Measurements from ENCODE around the gene TMEM141. TPM values are rescaled to one million over a fixed set of nuclear protein-coding genes. Genes with fewer than 3 reads are reported as not detected.
"Not testable (repeated sequence)": the region's sequence is repeated elsewhere in the genome, so short reads cannot be mapped to it uniquely, and the experiment has no call there.

TMEM141 gene
- total and polyA plus RNA-seq, 7 experiments from 2014 or later = 27.2 to 54.9 (median 30.6) TPM

GRCh38 chr9:136763649-136764035 is 27.5 kb upstream of the TMEM141 start:
- H3K36me3 Mint-ChIP-seq = no peaks in the 10 kb centered on the region
- H3K4me1 Mint-ChIP-seq = peaks cover 0 to 12% (median 0%) of the 10 kb centered on the region in 7 donors
- Histone ChIP-seq H3K36me3 (ENCODE audit: control insufficient read depth in 2 of 3, insufficient read depth in 3 of 3, low read length in 3 of 3) (no peaks in the 10 kb centered on the region), H3K9me3 (ENCODE audit: control insufficient read depth in 2 of 3, low read length in 3 of 3) (no peaks in the 10 kb centered on the region), H3K27ac (ENCODE audit: low read depth, low read length) (no peak overlapping the region), H3K4me3 (ENCODE audit: low read length) (no peak overlapping the region), H3K4me1 (ENCODE audit: control insufficient read depth in 2 of 2, insufficient read depth in 2 of 2, low read length in 2 of 2) (no peaks in the 10 kb centered on the region), H3K27me3 (ENCODE audit: control insufficient read depth in 2 of 2, insufficient read depth in 2 of 2, low read length in 2 of 2) (no peaks in the 10 kb centered on the region)
- intact Hi-C loops (cut with micrococcal nuclease) = no loop called here
- no peak overlapping the region for H3K4me3 Mint-ChIP-seq
- POLR2A ChIA-PET = interaction anchor here (0.7 kb wide), 1 partner anchor 35 kb away, joined by 3 read pairs; no protein-coding TSS in a partner anchor
- peaks cover 4 to 26% (median 15%) of the 10 kb centered on the region in 5 donors for H3K27me3 Mint-ChIP-seq
- H3K27ac Mint-ChIP-seq = no peak overlapping the region
- no peaks in the 10 kb centered on the region for H3K9me3 Mint-ChIP-seq
- ATAC-seq = no peak
- CTCF ChIA-PET = no interaction called here
- no peak for DNase-seq

GRCh38 chr9:136764301-136764891 is 26.7 kb upstream of the TMEM141 start, which contains the start of gene LCN15:
LCN15 (minus strand) TSS chr9:136764518; CDS start chr9:136764488, 30 bp downstream.
- intact Hi-C loops (cut with micrococcal nuclease) = no loop called here
- POLR2A ChIA-PET = interaction anchor here (0.7 kb wide), 1 partner anchor 36 kb away, joined by 3 read pairs; no protein-coding TSS in a partner anchor
- Histone ChIP-seq H3K36me3 (ENCODE audit: control insufficient read depth in 2 of 3, insufficient read depth in 3 of 3, low read length in 3 of 3) (no peaks in the 10 kb centered on the region), H3K27ac (ENCODE audit: low read depth, low read length) (no peak within 1 kb of the TSS), H3K9me3 (ENCODE audit: control insufficient read depth in 2 of 3, low read length in 3 of 3) (no peaks in the 10 kb centered on the region), H3K4me3 (ENCODE audit: low read length) (no peak within 1 kb of the TSS), H3K27me3 (ENCODE audit: control insufficient read depth in 2 of 2, insufficient read depth in 2 of 2, low read length in 2 of 2) (no peaks in the 10 kb centered on the region), H3K4me1 (ENCODE audit: control insufficient read depth in 2 of 2, insufficient read depth in 2 of 2, low read length in 2 of 2) (no peaks in the 10 kb centered on the region)
- H3K9me3 Mint-ChIP-seq = no peaks in the 10 kb centered on the region
- no peaks in the 10 kb centered on the region for H3K36me3 Mint-ChIP-seq
- CTCF ChIA-PET = no interaction called here
- H3K27me3 Mint-ChIP-seq = peaks cover 4 to 26% (median 15%) of the 10 kb centered on the region in 5 donors
- H3K4me1 Mint-ChIP-seq = peaks cover 0 to 12% (median 0%) of the 10 kb centered on the region in 7 donors
- ATAC-seq = no peak
- no peak for DNase-seq
- H3K27ac Mint-ChIP-seq = no peak within 1 kb of the TSS
- H3K4me3 Mint-ChIP-seq = no peak within 1 kb of the TSS

DNA sequence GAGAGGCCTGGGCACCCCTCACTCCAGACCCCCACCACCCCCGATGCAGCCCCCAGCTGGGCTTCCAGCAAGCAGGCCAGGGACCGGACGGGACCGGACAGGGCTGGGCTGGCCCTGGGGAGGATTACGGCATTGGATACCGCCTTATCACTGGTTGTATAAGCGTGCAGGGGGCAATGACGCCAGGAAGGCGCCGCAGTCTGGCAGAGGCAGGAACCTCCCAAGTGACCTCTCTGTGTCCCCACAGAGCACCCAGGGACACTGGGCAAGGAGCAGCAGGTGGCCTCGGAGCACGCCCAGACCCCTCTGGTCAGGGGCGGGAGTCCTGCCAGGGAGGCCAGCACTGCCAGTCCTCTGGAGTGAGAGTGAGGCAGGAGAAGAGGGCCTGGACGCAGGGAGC is 26.1 kb upstream of the TMEM141 start:
- no peaks in the 10 kb centered on the region for H3K27me3 ChIP-seq (ENCODE audit: control insufficient read depth in 2 of 2, insufficient read depth in 2 of 2, low read length in 2 of 2)
- DNase-seq (no peak), ATAC-seq (no peak)
- H3K27ac ChIP-seq (ENCODE audit: low read depth, low read length) = no peak overlapping the region
- Mint-ChIP-seq H3K36me3 (no peaks in the 10 kb centered on the region), H3K4me3 (no peak overlapping the region), H3K9me3 (no peaks in the 10 kb centered on the region), H3K27ac (no peak overlapping the region), H3K27me3 (peaks cover 4 to 24% (median 15%) of the 10 kb centered on the region in 5 donors), H3K4me1 (peaks cover 0 to 14% (median 0%) of the 10 kb centered on the region in 7 donors)
- ChIA-PET POLR2A (no interaction called here), CTCF (interaction anchor here (0.5 kb wide), 1 partner anchor 14 kb away, joined by 9 read pairs; no protein-coding TSS in a partner anchor)
- no peaks in the 10 kb centered on the region for H3K9me3 ChIP-seq (ENCODE audit: control insufficient read depth in 2 of 3, low read length in 3 of 3)
- H3K36me3 ChIP-seq (ENCODE audit: control insufficient read depth in 2 of 3, insufficient read depth in 3 of 3, low read length in 3 of 3) = no peaks in the 10 kb centered on the region
- no peak overlapping the region for H3K4me3 ChIP-seq (ENCODE audit: low read length)
- intact Hi-C loops (cut with micrococcal nuclease) = no loop called here
- H3K4me1 ChIP-seq (ENCODE audit: control insufficient read depth in 2 of 2, insufficient read depth in 2 of 2, low read length in 2 of 2) = no peaks in the 10 kb centered on the region

GRCh38 chr9:136765745-136766409 is 25.3 kb upstream of the TMEM141 start:
- H3K9me3 ChIP-seq (ENCODE audit: control insufficient read depth in 2 of 3, low read length in 3 of 3); CTCF ChIA-PET; H3K4me3 ChIP-seq (ENCODE audit: low read length); H3K27ac ChIP-seq (ENCODE audit: low read depth, low read length); H3K4me3 Mint-ChIP-seq; H3K27me3 ChIP-seq (ENCODE audit: control insufficient read depth in 2 of 2, insufficient read depth in 2 of 2, low read length in 2 of 2); intact Hi-C loops (cut with micrococcal nuclease); H3K36me3 ChIP-seq (ENCODE audit: control insufficient read depth in 2 of 3, insufficient read depth in 3 of 3, low read length in 3 of 3); POLR2A ChIA-PET; ATAC-seq; H3K9me3 Mint-ChIP-seq; H3K27ac Mint-ChIP-seq; DNase-seq; H3K4me1 ChIP-seq (ENCODE audit: control insufficient read depth in 2 of 2, insufficient read depth in 2 of 2, low read length in 2 of 2); H3K36me3 Mint-ChIP-seq: not testable (repeated sequence)
- H3K27me3 Mint-ChIP-seq = peaks cover 1 to 22% (median 13%) of the 10 kb centered on the region in 5 donors
- peaks cover 0 to 12% (median 0%) of the 10 kb centered on the region in 7 donors for H3K4me1 Mint-ChIP-seq

GRCh38 chr9:136766410-136767120 is 24.6 kb upstream of the TMEM141 start:
- DNase-seq = peak in 1 of 9 donors; percentile 51
- H3K9me3 ChIP-seq (ENCODE audit: control insufficient read depth in 2 of 3, low read length in 3 of 3); CTCF ChIA-PET; H3K36me3 Mint-ChIP-seq; intact Hi-C loops (cut with micrococcal nuclease); H3K4me1 Mint-ChIP-seq; ATAC-seq; H3K4me1 ChIP-seq (ENCODE audit: control insufficient read depth in 2 of 2, insufficient read depth in 2 of 2, low read length in 2 of 2); POLR2A ChIA-PET; H3K9me3 Mint-ChIP-seq; H3K27ac ChIP-seq (ENCODE audit: low read depth, low read length); H3K4me3 ChIP-seq (ENCODE audit: low read length); H3K36me3 ChIP-seq (ENCODE audit: control insufficient read depth in 2 of 3, insufficient read depth in 3 of 3, low read length in 3 of 3); H3K27me3 ChIP-seq (ENCODE audit: control insufficient read depth in 2 of 2, insufficient read depth in 2 of 2, low read length in 2 of 2): not testable (repeated sequence)
- Mint-ChIP-seq H3K27me3 (peaks cover 0 to 22% (median 13%) of the 10 kb centered on the region in 5 donors), H3K4me3 (peak overlapping the region in 2 of 10 donors; percentile 10 to 18), H3K27ac (peak overlapping the region in 1 of 9 donors; percentile 16)

DNA sequence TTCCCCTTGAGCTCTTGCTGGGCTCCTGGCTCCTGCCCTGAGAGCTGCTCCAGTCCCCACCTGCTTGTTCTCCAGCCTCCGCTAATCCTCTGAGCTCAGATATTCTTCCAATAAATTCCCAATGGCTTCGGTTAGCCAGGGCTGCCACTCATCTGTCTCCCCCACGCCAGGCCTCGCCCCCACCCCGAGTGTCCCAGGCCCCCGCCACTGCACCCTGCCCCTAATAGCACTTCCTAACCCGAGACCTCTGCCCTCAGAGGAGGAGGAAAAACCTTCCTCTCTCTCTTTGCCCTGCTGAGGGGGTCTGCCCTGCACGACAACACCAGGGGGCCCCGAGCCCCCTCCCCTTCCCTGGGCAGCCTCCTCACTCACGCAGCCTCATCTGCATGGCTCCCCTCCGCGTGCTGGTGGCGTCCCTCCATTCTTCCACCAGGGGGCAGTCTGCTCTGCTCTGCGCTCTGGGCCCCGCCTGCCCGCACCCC is 21.4 kb upstream of the TMEM141 start:
- intact Hi-C loops (cut with micrococcal nuclease) = loop anchor here in 1 of 2 donors (2.0 kb wide), 1 partner anchor 15 kb away; no protein-coding TSS in a partner anchor
- Mint-ChIP-seq H3K4me1 (peaks cover 0 to 10% (median 5%) of the 10 kb centered on the region in 7 donors), H3K9me3 (peaks cover 0 to 11% (median 5%) of the 10 kb centered on the region in 11 donors), H3K36me3 (peaks cover 0 to 5% (median 0%) of the 10 kb centered on the region in 5 donors), H3K27me3 (peaks cover 0 to 22% (median 17%) of the 10 kb centered on the region in 5 donors), H3K4me3 (peak overlapping the region in 2 of 10 donors; percentile 38 to 47), H3K27ac (no peak overlapping the region)
- ChIA-PET POLR2A (no interaction called here), CTCF (interaction anchor here (0.6 kb wide), 1 partner anchor 95 kb away, joined by 3 read pairs; no protein-coding TSS in a partner anchor)
- Histone ChIP-seq H3K4me3 (ENCODE audit: low read length) (no peak overlapping the region), H3K27ac (ENCODE audit: low read depth, low read length) (no peak overlapping the region), H3K4me1 (ENCODE audit: control insufficient read depth in 2 of 2, insufficient read depth in 2 of 2, low read length in 2 of 2) (no peaks in the 10 kb centered on the region), H3K9me3 (ENCODE audit: control insufficient read depth in 2 of 3, low read length in 3 of 3) (peaks cover 0 to 10% (median 0%) of the 10 kb centered on the region in 3 experiments), H3K36me3 (ENCODE audit: control insufficient read depth in 2 of 3, insufficient read depth in 3 of 3, low read length in 3 of 3) (no peaks in the 10 kb centered on the region), H3K27me3 (ENCODE audit: control insufficient read depth in 2 of 2, insufficient read depth in 2 of 2, low read length in 2 of 2) (no peaks in the 10 kb centered on the region)
- ATAC-seq = peak; percentile 90
- peak in 7 of 9 donors; percentile 26 to 63 (median 37) for DNase-seq
